Testis (tissue), 3 donors: Measurements from ENCODE around the gene PCP4L1. TPM values are rescaled to one million over a fixed set of nuclear protein-coding genes. Genes with fewer than 3 reads are reported as not detected.

ENCODE experiments used
- DNase-seq: peaks from one replicate; pipeline ENCODE4 v3.0.0-alpha.2; 2019
- H3K27ac ChIP-seq, 2 donors: fragments of 200-600 bp; sonication (generic); one replicate each; pipeline ENCODE4 v1.5.1; 2019
- H3K27me3 ChIP-seq: fragments of 200-600 bp; sonication (generic); one replicate; pipeline ENCODE4 v1.5.1; 2019
- H3K36me3 ChIP-seq: fragments of 200-600 bp; sonication (generic); one replicate; pipeline ENCODE4 v1.5.1; 2017; ENCODE audit warnings: low read depth; ENCODE audit errors: missing control alignments
- H3K4me1 ChIP-seq: fragments of 200-600 bp; sonication (generic); one replicate; pipeline ENCODE4 v1.5.1; 2019
- H3K4me3 ChIP-seq, 2 donors: fragments of 200-600 bp; sonication (generic); one replicate each; pipeline ENCODE4 v1.5.1; 2017 to 2019
- H3K9me3 ChIP-seq: fragments of 200-600 bp; sonication (generic); one replicate; pipeline ENCODE4 v1.5.1; 2017
- POLR2A ChIP-seq: fragments of 450-650 bp; IDR thresholded peaks from one replicate; pipeline ENCODE4 v1.6.1; 2017; ENCODE audit warnings: antibody characterized with exemption, mild to moderate bottlenecking, moderate library complexity
- WGBS, 2 donors: methylation state at CpG; one replicate each; pipeline ENCODE4 v1.1.5; 2018; 5-methylcytosine and 5-hydroxymethylcytosine counted together
- intact Hi-C: fragments of 100-400 bp; cut with DNase I; formaldehyde crosslinking; loops from one replicate; pipeline ENCODE4 v1.15.1; 2023; ENCODE audit warnings: low total_unique reads
- polyA plus RNA-seq: library from polyadenylated mRNA; stranded (reverse); fragments of 350-450 nt; fragmentation: Illumina TruSeq; extraction: RNeasy Lipid Tissue Mini Kit (QIAGEN cat#74804); gene quantifications from one replicate; pipeline ENCODE4 v1.2.3, GENCODE V29; 2014; ENCODE audit warnings: low read depth, low replicate concordance; ENCODE audit not compliant: insufficient read depth
- total RNA-seq, 2 donors: library from RNA; depleted of rRNA; stranded (reverse); fragments of >200 nt; gene quantifications; one replicate each; pipeline ENCODE4 v1.2.3, GENCODE V29; 2016
- TF ChIP-seq, protein P1 (sequence below), 3 experiments: fragments of 450-650 bp in 2 of 3; fragments of 200-600 bp in 1 of 3; sonication (generic) in 1 of 3; IDR thresholded peaks; one replicate each; pipeline ENCODE4 v1.5.1; 2016 to 2019; ENCODE audit warnings: antibody characterized with exemption in 3 of 3, mild to moderate bottlenecking in 2 of 3, moderate library complexity in 1 of 3

PCP4L1 gene
- total and polyA plus RNA-seq, 3 donors from 2014 or later: 0.79 to 4.3 (median 3.0) TPM

DNA sequence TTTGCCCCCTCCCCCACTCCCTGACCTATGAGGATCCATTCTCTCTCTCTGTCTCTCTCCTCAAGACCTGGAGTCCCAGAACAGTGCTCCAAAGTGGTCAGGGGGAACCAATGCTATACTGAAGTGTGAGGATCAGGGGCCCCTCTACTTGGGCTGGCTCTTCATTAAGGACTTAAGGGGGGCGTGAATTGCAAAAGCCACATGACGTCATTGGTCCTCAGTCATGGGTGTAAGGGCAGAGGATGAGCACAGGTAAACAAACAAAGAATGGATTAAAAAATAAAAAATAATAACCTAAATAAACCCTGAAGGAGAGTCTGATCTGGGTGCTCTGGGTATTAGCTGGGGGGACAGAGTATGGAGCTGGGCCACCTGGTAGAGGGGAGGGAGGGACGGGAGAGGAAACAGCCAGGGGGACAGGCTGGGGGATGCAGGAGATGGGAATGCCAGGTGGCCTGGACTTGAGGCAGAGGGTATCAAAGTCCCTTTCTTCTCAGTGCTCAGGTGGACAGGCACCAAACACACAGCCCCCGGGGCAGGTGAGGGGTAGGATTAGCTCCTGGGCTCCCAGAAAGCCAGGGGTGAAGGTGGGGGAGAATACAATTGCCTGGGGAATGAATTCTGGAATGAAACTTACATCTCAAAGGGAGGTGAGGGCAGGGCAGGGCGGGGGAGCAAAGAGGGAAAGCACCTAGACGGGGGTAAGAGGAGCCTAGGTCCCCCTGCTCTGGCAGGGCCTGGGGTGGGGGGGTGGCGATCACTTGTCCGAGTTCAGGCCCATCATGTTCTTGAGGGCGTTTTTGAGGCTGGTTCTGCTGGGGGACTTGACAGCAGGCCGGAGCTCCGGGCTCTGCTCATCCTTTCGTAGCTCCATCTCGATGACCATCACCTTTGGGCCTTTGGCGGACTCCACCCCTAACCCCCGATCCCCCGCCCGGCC lies 46.7 kb downstream of the PCP4L1 start:
- no peak for DNase-seq
- no peaks in the 10 kb centered on the region for H3K27me3 ChIP-seq
- peak overlapping the region; percentile 60 to 61 for H3K4me3 ChIP-seq
- WGBS, 2 donors: 12 to 14% methylated on average over 16 to 17 of the region's 17 CpGs
- TF ChIP-seq POLR2A: no peak
- TF ChIP-seq, protein P1, sequence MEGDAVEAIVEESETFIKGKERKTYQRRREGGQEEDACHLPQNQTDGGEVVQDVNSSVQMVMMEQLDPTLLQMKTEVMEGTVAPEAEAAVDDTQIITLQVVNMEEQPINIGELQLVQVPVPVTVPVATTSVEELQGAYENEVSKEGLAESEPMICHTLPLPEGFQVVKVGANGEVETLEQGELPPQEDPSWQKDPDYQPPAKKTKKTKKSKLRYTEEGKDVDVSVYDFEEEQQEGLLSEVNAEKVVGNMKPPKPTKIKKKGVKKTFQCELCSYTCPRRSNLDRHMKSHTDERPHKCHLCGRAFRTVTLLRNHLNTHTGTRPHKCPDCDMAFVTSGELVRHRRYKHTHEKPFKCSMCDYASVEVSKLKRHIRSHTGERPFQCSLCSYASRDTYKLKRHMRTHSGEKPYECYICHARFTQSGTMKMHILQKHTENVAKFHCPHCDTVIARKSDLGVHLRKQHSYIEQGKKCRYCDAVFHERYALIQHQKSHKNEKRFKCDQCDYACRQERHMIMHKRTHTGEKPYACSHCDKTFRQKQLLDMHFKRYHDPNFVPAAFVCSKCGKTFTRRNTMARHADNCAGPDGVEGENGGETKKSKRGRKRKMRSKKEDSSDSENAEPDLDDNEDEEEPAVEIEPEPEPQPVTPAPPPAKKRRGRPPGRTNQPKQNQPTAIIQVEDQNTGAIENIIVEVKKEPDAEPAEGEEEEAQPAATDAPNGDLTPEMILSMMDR (IDR thresholded peaks at IDR 0.05): no peak
- no peaks in the 10 kb centered on the region for H3K9me3 ChIP-seq
- intact Hi-C loops: no loop called here
- no peaks in the 10 kb centered on the region for H3K36me3 ChIP-seq
- H3K27ac ChIP-seq: peak overlapping the region in 1 of 2 donors; percentile 25
- peaks cover 30% of the 10 kb centered on the region for H3K4me1 ChIP-seq

- intact Hi-C loops: no loop called here
- no peak for TF ChIP-seq POLR2A
- TF ChIP-seq, protein P1 (IDR thresholded peaks at IDR 0.05): peak in 1 of 3 experiments; percentile 2
- 3 to 6% methylated on average over 20 to 31 of the region's 31 CpGs for WGBS, 2 donors
Observed at GRCh38 chr1:161305867-161306519, 47.4 kb downstream of the PCP4L1 start.

GRCh38 chr1:161307230-161307768 lies 48.8 kb downstream of the PCP4L1 start:
- no peak overlapping the region for H3K4me3 ChIP-seq

More at GRCh38 chr1:161305867-161306519, 47.4 kb downstream of the PCP4L1 start:
- Histone ChIP-seq H3K9me3 (no peaks in the 10 kb centered on the region), H3K36me3 (no peaks in the 10 kb centered on the region), H3K4me3 (peak overlapping the region; percentile 60 to 61), H3K4me1 (peaks cover 34% of the 10 kb centered on the region), H3K27ac (peak overlapping the region in 1 of 2 donors; percentile 25), H3K27me3 (no peaks in the 10 kb centered on the region)
- peak; percentile 81 for DNase-seq

DNA sequence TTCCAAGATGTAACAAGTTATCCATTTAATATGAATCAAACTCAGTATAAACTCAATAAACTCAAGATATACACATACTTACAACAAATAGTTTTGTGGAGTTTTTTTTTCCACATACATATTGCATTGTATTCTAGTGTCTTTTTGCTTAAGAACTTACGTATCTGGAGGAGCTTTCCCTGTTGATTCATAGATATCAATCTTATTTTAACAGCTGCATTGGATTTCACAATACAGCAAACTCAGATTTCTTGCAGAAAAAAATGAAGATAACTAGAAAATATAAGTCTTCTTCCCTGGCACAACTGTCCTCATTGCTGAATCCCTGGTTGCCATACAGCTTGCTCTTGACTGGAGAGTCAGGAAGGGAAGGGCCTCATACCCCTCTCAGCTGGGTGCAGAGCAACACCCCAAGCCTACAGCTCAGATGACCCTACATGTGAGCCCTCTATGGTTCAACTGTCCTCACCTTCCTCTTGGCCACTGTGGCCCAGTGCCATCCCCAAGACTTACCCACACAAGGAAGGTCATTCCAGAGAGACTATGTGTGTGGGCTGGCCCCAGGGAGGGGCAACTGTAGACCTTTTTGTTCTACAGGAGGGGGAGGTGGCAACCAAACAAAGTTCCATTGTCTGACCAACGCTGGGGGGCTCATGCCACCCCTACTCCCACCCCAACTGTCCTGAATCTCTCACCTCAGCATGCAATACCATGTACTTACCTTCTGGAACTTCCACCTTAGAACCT lies 49.5 kb downstream of the PCP4L1 start:
- intact Hi-C loops: no loop called here
- no peak overlapping the region for H3K27ac ChIP-seq
- H3K9me3 ChIP-seq: no peaks in the 10 kb centered on the region
- no peaks in the 10 kb centered on the region for H3K27me3 ChIP-seq
- no peak overlapping the region for H3K4me3 ChIP-seq
- peaks cover 34% of the 10 kb centered on the region for H3K4me1 ChIP-seq
- WGBS, 2 donors: 49 to 66% methylated on average over 2 of the region's 2 CpGs
- DNase-seq: peak; percentile 33
- TF ChIP-seq POLR2A: no peak
- TF ChIP-seq, protein P1 (IDR thresholded peaks at IDR 0.05): no peak
- H3K36me3 ChIP-seq: no peaks in the 10 kb centered on the region

More at GRCh38 chr1:161307230-161307768, 48.8 kb downstream of the PCP4L1 start:
- no peak for DNase-seq
- intact Hi-C loops: no loop called here
- Histone ChIP-seq H3K36me3 (no peaks in the 10 kb centered on the region), H3K27ac (peak overlapping the region in 1 of 2 donors; percentile 50), H3K9me3 (no peaks in the 10 kb centered on the region), H3K4me1 (peaks cover 34% of the 10 kb centered on the region), H3K27me3 (no peaks in the 10 kb centered on the region)
- WGBS, 2 donors: 81 to 84% methylated on average over 7 of the region's 7 CpGs
- no peak for TF ChIP-seq POLR2A
- TF ChIP-seq, protein P1 (IDR thresholded peaks at IDR 0.05): no peak
